A673 (cell line): Measurements from ENCODE around the gene P4HA2. TPM values are rescaled to one million over a fixed set of nuclear protein-coding genes. Genes with fewer than 3 reads are reported as not detected.

Experiments
- BruUV-seq: library from RNA; stranded (reverse); fragments of 400-500 nt; replicated peaks from 2 replicates; lab custom pipeline; 2021; lab: Mats Ljungman, UMichigan
- CTCF ChIA-PET: fragments of 300-600 bp; sonication (Branson Sonifier 250); formaldehyde crosslinking; loops from one replicate; lab custom pipeline; 2022; ENCODE audit warnings: antibody characterized with exemption; lab: Charles Lee
- POLR2A ChIA-PET: fragments of 300-600 bp; sonication (Branson Sonifier 250); formaldehyde crosslinking; loops from one replicate; lab custom pipeline; 2022; ENCODE audit warnings: antibody characterized with exemption; ENCODE audit not compliant: low non-redundant PET; lab: Charles Lee
- DNase-seq: peaks from one replicate; pipeline ENCODE4 v3.0.0-alpha.2; 2015; ENCODE audit warnings: low spot score
- H3K27ac ChIP-seq: fragments of 200-600 bp; sonication (generic); 2 replicates; pipeline ENCODE4 v1.5.1; 2016; ENCODE audit warnings: mixed run types, low read depth, mild to moderate bottlenecking, mixed read lengths, antibody characterized with exemption, low read length; ENCODE audit not compliant: poor library complexity, severe bottlenecking
- H3K27me3 ChIP-seq: fragments of 200-600 bp; sonication (generic); replicated peaks from 2 replicates; pipeline ENCODE4 v1.6.1; 2017; ENCODE audit warnings: mixed run types, low read depth, mild to moderate bottlenecking, mixed read lengths, antibody characterized with exemption, low read length; ENCODE audit not compliant: insufficient read depth, poor library complexity
- H3K36me3 ChIP-seq: fragments of 200-600 bp; sonication (generic); 2 replicates; pipeline ENCODE4 v1.6.1; 2016; ENCODE audit warnings: mixed run types, mild to moderate bottlenecking, mixed read lengths, antibody characterized with exemption, low read length; ENCODE audit not compliant: insufficient read depth, poor library complexity, severe bottlenecking
- H3K4me1 ChIP-seq: fragments of 200-600 bp; sonication (generic); 2 replicates; pipeline ENCODE4 v1.6.1; 2017; ENCODE audit warnings: mixed run types, mild to moderate bottlenecking, mixed read lengths, antibody characterized with exemption, low read length; ENCODE audit not compliant: insufficient read depth, poor library complexity, severe bottlenecking
- H3K4me3 ChIP-seq: fragments of 200-600 bp; sonication (generic); 2 replicates; pipeline ENCODE4 v1.5.1; 2016; ENCODE audit warnings: low read depth, mixed run types, mild to moderate bottlenecking, mixed read lengths, low read length; ENCODE audit not compliant: poor library complexity, severe bottlenecking
- H3K9me3 ChIP-seq: fragments of 200-600 bp; sonication (generic); 2 replicates; pipeline ENCODE4 v1.6.1; 2016; ENCODE audit warnings: mixed run types, low read depth, mild to moderate bottlenecking, mixed read lengths, antibody characterized with exemption, low read length; ENCODE audit not compliant: poor library complexity, severe bottlenecking
- EZH2 ChIP-seq: fragments of 200-600 bp; sonication (generic); IDR thresholded peaks from 2 replicates; pipeline ENCODE4 v1.6.1; 2017; ENCODE audit warnings: borderline replicate concordance, low read depth, mild to moderate bottlenecking, mixed read lengths, antibody characterized with exemption, low read length; ENCODE audit not compliant: poor library complexity, severe bottlenecking
- intact Hi-C: fragments of 100-400 bp; cut with micrococcal nuclease; formaldehyde crosslinking; loops from one replicate; pipeline ENCODE4 v1.10.0; 2022; ENCODE audit not compliant: unreplicated experiment
- total RNA-seq: library from RNA; stranded (reverse); gene quantifications from 2 replicates; pipeline ENCODE4 v1.2.3, GENCODE V29; 2021
- TF ChIP-seq, protein P1 (sequence below): fragments of 300-800, 200-600 bp; sonication (generic); conservative IDR thresholded peaks from 2 replicates; pipeline ENCODE4 v1.5.1; 2017; ENCODE audit warnings: low read depth, mild to moderate bottlenecking, antibody characterized with exemption, low read length, moderate library complexity, mixed read lengths

The P4HA2 gene
- total RNA-seq, 1 experiment from 2014 or later: 2.8 TPM

DNA sequence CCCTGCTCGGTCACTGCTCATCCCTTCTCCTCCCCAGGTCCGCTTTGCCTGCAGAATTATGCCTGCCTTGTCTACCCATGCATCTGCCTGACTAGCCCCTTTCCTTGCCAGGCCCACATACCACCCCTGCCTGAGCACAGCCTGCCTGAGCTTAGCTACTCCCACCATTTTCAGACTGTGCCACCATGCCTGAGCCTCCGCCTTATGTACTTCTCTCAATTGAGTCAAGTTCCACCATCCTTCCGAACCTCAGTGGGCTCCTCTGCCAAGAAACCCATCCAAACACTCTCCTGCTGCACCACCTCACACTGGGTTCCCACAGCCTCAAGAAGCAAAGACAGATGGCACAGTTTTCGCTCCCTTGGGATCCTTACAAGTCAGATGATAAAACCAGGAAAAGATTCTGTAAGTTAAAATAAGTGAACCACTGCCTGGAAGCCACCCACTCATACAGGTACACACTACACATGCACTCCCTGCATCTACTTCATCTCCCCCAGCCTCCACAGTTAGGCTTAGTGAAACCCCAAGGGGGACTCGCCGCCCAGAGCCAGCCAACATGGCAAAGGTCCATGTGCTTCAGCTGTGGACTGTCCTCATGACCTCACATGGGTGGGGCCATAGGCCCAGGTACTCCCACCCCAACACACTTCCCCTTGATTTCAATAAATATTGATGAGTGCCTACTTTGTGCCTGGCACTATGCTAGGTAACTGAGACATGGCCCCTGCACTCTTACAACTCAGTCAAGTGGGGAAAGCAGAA, 23.1 kb downstream of the P4HA2 start:
- no peak overlapping the region for H3K4me3 ChIP-seq
- no peaks in the 10 kb centered on the region for H3K9me3 ChIP-seq
- H3K4me1 ChIP-seq: no peaks in the 10 kb centered on the region
- intact Hi-C loops: no loop called here
- CTCF ChIA-PET: no interaction called here
- H3K27ac ChIP-seq: no peak overlapping the region
- no peaks in the 10 kb centered on the region for H3K36me3 ChIP-seq
- no TSS peak for BruUV-seq
- H3K27me3 ChIP-seq: no peaks in the 10 kb centered on the region
- TF ChIP-seq EZH2: no peak
- TF ChIP-seq, protein P1, sequence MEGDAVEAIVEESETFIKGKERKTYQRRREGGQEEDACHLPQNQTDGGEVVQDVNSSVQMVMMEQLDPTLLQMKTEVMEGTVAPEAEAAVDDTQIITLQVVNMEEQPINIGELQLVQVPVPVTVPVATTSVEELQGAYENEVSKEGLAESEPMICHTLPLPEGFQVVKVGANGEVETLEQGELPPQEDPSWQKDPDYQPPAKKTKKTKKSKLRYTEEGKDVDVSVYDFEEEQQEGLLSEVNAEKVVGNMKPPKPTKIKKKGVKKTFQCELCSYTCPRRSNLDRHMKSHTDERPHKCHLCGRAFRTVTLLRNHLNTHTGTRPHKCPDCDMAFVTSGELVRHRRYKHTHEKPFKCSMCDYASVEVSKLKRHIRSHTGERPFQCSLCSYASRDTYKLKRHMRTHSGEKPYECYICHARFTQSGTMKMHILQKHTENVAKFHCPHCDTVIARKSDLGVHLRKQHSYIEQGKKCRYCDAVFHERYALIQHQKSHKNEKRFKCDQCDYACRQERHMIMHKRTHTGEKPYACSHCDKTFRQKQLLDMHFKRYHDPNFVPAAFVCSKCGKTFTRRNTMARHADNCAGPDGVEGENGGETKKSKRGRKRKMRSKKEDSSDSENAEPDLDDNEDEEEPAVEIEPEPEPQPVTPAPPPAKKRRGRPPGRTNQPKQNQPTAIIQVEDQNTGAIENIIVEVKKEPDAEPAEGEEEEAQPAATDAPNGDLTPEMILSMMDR: no peak
- POLR2A ChIA-PET: no interaction called here
- DNase-seq: no peak

DNA sequence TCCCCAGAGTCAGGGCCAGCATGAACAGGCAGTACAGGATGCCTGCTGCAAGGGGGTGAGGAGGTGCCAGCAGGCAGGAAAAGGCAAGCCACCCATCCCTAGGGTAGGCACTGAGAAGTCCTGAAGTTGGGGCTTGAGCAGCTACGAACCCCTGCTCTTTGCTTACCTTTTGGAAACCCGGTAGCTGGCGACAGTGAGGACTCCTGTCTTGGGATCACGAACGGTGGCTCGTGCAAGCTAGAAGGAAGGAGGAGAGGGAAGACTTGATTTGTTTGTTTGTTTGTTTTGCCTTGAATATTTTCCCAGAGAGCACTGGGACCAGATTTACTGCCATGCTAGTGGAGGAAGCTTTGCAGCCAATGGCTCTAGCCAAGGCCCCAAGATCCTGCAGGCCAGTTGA, 23.7 kb downstream of the P4HA2 start:
- no peak for DNase-seq
- H3K4me3 ChIP-seq: no peak overlapping the region
- H3K4me1 ChIP-seq: no peaks in the 10 kb centered on the region
- ChIA-PET CTCF (no interaction called here), POLR2A (no interaction called here)
- H3K36me3 ChIP-seq: no peaks in the 10 kb centered on the region
- no peaks in the 10 kb centered on the region for H3K27me3 ChIP-seq
- H3K9me3 ChIP-seq: no peaks in the 10 kb centered on the region
- intact Hi-C loops: no loop called here
- TF ChIP-seq EZH2: no peak
- TF ChIP-seq, protein P1: no peak
- no TSS peak for BruUV-seq
- H3K27ac ChIP-seq: no peak overlapping the region

DNA sequence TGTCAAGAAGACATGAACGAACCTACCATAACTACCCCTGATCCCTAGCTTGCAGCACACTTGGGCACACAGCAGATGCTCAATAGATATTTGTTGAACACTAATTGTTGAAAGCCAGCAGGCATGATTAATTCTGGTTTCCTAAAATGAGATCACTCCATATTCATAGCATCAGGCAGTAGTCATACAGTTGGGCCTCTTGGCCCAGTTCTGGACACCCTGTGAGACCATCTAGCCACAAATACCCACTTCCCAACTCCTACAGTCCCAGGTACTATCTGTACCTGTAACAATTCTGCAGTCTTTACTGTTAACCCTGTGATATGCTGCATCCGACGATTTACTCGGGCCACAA, 24.2 kb downstream of the P4HA2 start:
- TF ChIP-seq, protein P1: no peak
- no peak for TF ChIP-seq EZH2
- intact Hi-C loops: no loop called here
- no peaks in the 10 kb centered on the region for H3K9me3 ChIP-seq
- no peaks in the 10 kb centered on the region for H3K36me3 ChIP-seq
- DNase-seq: no peak
- H3K27me3 ChIP-seq: no peaks in the 10 kb centered on the region
- no TSS peak for BruUV-seq
- no peaks in the 10 kb centered on the region for H3K4me1 ChIP-seq
- ChIA-PET CTCF (no interaction called here), POLR2A (no interaction called here)
- H3K27ac ChIP-seq: no peak overlapping the region
- no peak overlapping the region for H3K4me3 ChIP-seq
